Measurements from ENCODE around the gene HACE1.

Gene HACE1

GRCh38 chr6:104683809-104684208 is 175.9 kb downstream of the HACE1 start:
- no peak for FAIRE-seq

- FAIRE-seq = no peak
Measured at GRCh38 chr6:104682722-104683643, 176.7 kb downstream of the HACE1 start.

- no peak for FAIRE-seq
Measured at GRCh38 chr6:104680539-104680938, 179.2 kb downstream of the HACE1 start.

DNA sequence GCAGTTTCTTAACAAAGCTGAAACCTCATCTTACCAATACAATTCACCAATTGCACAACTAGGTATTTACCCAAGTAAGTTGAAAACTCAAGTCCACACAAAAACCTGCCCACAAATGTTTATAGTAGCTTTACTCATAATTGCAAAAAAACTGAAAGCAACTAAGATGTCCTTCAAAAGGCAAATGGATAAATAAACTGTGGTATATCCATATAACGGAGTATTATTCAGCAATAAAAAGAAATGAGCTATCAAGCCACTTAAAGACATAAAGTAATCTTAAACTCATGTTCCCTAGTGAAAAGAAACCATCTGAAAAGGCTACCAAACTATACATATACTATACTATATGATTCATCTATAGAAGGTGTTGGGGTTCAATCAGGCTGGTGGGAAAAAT is 179.7 kb downstream of the HACE1 start:
- no peak for FAIRE-seq

Measured in endometrium (tissue), 2 donors.